HG03025 (cell line): ENCODE results near the gene TASP1.
"Not testable (repeated sequence)": the region's sequence is repeated elsewhere in the genome, so short reads cannot be mapped to it uniquely, and the experiment has no call there.

Experiments
- ATAC-seq: cut with Tn5 transposase; IDR thresholded peaks from one replicate; pipeline ENCODE4 v1.9.1; 2021; ENCODE audit warnings: mild to moderate bottlenecking, moderate library complexity; ENCODE audit not compliant: unreplicated experiment, low FRiP score

TASP1 gene

DNA sequence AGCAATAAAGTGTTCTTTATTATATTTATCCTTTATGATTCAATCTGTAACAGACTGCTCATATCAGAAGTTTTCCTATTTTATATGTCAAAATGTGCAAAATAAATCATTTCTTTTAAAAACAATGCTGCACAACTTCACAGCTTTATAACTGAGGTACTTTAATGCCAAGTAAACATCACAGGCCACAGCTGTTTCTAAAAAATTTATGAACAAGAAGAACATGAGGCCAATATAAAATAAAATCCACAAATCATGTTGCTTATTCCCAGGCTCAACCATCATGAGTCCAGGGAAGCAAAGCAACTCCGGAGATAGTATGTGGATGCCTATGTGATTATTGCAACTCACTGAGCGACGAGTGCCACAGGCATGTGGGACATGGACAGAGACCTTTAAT, 222.2 kb downstream of the TASP1 start:
- ATAC-seq: no peak

DNA sequence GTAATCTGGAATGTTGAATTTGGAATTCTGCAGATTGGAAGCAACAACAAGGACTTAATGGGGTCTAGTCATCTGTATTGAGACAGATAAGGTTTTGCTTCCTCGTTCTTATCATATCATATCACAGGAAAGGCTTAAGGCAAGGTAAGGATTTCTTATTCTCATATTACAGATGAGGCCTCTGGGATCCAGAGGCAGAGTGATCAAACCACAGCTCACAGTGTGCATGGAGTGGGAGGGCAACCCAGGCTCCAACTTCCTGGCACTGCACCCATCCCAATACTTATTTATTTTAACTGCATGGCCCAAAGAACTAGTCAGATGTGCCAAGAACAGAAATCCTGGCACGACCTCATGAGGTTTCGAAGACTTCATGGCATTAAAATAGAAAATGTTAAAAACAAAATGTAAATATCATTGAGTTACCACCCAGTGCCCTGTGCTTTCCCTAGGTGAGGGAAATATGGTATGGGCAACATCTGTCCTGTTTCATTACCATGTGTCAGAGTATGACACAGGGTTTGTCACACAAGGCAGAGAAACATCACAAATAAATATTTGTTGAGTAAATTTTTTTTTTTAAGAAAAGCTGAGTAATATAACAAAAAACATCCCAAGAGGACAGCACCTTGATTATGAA, 225.8 kb downstream of the TASP1 start:
- ATAC-seq: no peak

DNA sequence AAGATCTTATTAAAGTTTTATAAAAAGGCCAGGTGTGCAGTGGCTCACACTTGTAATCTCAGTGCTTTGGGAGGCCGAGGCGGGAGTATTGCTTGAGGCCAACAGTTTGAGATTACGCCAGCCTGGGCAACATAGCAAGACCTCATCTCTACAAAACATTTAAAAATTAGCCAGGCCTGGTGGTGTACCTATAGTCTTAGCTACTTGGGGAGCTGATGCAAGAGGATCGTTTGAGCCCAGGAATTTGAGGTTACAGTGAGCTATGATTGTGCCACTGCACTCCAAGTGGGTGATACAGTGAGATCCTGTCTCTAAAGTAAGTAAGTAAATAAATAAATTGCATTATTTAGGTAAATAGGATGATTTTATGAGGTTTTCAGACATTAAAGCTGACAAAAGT, 234.4 kb downstream of the TASP1 start:
- no peak for ATAC-seq

DNA sequence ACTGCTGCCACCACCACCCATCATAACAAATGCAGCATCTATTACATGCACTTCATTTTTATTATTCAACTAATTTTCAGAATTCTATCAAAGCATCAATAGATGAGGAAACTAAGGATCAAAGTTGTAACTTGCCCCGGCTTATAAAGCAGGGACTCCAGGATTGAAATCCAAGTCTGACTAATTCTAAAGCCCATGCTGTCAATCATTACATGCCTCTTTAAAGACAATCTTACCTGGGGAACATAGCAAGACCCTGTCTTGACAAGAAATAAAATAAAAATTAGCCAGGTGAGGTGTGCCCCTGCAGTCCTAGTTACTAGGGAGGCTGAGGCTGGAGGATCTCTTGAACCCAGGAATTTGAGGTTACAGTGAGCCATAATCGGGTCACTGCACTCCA, 235.3 kb downstream of the TASP1 start:
- no peak for ATAC-seq

DNA sequence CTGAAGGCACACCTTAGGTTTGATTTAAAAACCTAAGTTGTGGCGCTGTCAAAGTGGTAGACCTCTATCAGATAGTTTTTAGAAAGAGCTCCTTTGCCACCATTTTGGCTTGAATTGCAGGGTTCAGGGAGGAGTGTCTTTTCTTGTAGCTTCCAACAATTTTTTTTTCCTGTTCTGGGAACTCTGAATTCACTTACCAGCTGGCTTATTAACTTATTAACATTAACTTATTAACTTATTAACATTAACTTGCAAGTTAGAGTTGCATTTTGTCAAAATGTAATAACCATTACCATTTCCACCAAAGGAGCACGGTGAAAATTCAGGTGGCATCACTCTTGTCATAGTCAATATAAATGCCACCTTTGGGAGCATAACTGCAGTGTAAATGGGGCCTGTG, 235.7 kb downstream of the TASP1 start:
- no peak for ATAC-seq

DNA sequence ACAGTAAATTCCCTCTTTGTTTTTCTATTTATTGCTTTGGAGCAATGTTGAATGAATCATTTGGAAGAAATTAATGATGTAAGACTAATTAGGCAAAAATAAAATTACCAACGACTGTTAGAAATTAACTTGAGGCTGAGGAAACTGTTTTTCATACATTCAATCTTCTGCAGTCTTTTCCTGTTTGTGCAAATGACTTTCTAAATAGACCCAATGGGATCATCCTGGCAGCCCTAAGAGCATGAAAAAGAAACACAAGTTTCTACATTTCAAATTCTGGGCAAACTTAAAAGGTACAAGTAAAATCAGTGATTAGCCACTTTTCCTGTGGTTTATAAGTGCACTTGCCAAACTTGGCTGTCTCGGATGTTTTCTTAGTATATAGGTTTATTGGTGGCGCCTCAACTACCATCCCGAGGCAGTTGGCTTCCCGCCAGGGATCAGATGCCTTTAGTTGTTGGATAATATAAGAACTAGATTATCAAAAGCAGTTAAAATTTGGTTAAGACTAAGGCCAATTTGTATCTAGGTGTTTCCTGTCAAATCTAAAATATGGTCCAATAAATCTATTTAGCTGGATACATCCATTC, 236.5 kb downstream of the TASP1 start:
- no peak for ATAC-seq

DNA sequence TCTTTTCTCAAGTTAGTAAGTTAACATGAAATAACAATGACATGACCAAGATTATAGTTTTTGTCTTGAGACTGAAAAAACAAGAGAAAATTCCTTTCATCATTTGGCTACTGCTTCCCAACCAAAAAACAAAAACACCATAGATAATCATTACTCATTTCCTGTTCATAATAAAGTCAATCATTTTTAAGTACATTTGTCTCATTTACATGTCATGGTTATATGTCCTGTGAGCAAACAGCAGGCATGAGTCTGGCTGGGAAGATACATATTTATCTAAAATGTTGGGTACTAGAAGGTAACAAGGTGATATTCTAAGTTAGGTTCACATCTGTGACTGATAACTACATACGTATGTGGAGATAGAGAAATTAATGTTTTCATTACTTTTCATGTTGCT, 237.1 kb downstream of the TASP1 start:
- ATAC-seq: no peak

DNA sequence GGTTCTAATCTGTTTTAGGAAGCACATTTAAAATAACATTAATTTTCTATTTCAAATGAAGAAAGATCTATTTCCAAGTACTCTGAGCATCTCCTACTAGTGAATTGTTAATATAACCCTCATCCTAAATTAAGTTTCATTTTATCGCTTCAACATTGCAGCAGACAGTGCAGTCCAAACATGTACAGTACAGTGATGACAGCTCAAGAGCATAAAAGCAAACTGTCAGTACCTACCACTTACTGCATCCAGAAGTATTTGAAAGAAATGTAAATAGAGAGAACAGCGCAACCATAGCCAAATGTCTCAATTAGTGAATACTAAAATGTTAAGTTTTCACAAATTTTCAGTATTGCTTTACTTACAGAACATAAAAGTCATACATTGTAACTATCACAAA, 238.3 kb downstream of the TASP1 start:
- no peak for ATAC-seq

DNA sequence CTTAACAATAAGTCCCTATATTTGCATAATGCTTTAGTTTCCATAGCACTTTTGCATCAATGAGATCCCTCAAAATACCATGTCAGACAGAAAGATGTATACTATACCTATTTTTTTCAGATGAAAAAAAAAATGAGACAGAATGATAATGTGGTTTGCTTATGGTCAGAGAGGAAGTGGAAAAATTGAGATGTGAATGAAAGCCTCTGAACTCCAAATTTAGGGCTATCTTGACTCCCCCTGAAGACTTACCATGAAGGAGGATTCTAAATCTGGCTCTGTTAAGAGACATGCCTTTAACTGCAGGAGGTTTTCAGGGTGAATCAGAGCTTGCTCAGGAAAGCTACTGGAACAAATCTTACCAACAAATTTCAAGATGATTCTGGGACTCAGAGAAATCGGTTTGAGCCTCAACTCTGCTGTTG, 241.4 kb downstream of the TASP1 start:
- no peak for ATAC-seq

DNA sequence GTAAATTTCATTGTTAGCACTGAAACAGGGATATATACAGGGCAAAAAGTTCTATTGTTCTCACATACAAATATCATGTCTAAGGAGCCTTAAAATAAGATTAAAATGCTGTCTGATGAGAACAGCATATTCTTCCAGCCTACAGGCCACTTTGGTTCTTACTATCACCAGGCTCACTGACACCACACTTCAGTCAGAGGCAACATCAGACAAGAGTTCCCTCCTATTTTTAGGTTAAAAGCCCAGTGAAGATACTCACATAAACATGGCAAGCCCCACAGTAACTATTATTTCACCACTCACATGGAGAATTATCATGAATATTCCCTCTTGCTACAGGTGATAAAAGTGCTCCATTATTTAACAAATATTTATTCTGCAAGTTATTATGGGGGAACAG, 241.9 kb downstream of the TASP1 start:
- no peak for ATAC-seq

DNA sequence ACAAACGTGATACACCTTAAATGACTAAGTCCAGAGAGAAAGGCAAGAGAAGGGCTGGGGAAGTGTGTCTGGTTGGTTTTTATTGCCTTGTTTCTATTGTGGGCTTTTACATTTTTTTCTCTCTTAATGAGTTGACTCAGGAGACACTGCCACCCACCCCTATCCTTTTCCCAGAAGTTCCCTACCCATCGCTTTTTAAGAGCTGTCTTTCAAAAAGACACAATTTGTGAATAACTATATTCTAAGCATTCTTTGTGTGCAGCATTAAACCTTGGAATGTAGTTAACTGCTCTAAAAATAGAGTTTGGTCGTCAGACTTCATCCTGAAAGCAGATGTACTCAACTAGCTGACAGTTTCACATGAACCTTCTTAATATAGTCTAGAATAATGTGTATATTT, 242.7 kb downstream of the TASP1 start:
- ATAC-seq: no peak

DNA sequence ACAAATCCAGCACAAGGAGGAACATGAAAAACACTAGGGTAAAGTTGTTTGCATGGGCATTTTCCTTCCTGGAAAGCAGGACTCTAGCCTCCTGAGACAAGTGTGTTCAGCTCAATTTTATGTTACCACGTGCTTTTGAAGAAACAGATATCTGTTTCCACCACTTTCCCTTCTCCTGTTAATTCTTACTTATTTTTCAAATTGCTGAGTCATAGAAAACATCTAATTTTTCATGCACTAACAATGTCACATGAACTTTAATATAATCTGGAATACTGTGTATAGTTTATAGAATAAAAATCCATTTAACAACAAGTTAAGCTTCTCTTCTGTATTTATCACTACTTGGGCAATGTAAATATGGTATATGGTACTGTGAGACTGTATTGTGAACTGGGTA, 243.5 kb downstream of the TASP1 start:
- no peak for ATAC-seq

DNA sequence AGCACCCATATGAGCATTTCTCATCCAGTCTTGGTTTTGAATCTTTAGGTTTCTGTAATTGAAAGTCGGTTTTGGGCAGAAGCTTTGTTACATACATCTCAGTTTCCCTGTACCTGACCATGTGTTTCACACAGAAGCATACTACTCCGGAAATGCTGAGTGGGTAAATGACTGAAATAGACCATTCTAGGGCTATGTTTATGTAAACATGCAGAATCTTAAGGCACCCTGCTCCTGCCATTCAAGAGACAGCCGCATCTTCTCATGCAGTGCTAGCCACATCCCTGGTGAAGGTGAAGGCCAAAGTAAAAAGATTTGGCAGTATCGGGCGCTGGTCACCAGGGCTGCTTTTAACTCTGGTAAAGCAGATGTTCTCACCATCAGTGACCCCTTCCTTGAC, 246.3 kb downstream of the TASP1 start:
- ATAC-seq: no peak

DNA sequence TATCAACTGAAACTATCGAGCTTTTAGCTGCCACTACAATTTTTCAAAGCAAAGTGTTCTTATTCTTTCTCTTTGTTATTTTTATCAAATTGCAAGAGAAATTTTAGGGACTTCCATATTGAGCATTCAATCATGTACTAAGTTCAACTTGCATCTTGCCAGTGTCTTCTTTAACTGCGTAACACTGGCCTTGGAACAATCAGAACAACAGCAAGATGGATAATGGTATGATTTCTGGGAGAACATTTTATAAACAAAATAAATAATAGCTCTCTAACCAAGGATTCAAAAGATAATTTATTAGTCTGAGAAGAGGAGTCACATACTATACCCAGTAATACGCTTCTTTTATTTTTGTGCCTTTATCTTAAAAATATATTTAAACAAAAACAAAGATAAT, 249.6 kb downstream of the TASP1 start:
- ATAC-seq: no peak

DNA sequence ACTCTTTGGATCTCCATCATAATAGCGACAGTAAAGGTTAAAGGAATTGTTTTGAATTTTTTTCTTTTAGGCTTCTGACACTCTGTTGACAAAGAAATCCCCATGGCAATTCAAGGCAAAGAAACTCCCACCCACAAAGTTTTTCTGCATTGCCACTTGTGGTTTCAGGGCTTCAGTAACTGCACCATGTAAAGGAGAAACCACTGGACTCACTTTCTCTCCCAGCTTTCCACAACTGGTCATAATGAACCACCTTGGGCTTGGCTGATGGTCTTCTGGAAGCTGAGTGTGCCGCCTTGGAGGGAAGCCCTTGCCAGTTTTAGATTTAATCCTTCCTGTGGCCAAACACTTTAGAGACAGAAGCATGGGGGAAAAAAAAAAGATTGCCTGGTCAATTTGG, 254.6 kb downstream of the TASP1 start:
- no peak for ATAC-seq

DNA sequence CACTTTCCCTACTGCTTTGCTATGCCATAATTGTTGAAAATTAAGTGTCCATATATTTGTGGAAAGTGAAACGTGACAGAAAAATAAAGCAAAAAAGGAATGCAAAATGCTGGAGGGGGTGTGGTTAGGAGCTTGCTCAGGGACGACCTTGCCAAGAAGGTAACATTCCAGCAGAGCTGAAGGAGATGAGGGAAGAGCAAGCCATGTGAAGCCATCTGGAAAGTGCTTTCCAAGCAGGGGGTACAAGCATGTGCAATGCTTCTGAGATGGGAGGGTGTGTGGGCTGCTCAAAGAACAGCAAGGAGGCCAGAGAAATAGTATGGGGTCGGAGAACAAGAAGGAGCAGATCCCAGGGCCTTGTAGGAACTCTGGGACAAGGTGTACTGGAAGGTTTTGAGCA, 255.9 kb downstream of the TASP1 start:
- ATAC-seq: no peak

DNA sequence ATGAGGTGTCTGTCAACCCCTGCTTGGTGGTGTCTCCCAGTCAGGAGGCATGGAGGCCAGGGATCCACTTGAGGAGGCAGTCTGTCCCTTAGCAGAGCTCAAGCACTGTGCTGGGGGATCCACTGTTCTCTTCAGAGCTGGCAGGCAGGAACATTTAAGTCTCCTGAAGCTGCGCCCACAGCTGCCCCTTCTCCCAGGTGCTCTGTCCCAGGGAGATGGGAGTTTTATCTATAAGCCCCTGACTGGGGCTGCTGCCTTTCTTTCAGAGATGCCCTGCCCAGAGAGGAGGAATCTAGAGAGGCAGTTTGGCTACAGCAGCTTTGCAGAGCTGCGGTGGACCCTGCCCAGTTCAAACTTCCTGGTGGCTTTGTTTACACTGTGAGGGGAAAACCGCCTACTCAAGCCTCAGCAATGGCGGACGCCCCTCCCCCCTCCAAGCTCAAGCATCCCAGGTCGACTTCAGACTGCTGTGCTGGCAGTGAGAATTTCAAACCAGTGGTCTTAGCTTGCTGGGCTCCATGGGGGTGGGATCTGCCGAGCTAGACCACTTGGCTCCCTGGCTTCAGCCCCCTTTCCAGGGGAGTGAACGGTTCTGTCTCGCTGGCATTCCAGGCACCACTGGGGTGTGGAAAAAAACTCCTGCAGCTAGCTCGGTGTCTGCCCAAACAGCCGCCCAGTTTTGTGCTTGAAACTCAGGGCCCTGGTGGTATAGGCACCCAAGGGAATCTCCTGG, 258.1 kb downstream of the TASP1 start:
- not testable (repeated sequence) for ATAC-seq

DNA sequence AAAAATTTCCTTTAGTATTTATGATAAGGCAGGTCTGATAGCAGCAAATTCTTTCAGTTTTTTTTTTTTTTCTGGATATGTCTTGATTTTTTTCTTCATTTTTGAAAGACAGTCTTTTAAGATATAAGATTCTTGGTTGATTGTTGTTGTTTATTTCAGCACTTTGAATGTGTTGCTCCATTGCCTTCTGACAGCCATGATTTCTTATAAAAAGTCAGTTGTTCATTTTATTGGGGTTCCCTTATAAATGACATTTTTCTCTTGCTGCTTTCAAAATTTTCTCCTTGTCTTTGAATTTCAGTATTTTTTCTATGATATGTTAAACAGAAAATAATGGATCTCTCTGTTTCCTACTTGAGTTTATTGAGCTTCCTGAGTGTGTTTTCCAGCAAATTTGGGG, 265.3 kb downstream of the TASP1 start:
- no peak for ATAC-seq

DNA sequence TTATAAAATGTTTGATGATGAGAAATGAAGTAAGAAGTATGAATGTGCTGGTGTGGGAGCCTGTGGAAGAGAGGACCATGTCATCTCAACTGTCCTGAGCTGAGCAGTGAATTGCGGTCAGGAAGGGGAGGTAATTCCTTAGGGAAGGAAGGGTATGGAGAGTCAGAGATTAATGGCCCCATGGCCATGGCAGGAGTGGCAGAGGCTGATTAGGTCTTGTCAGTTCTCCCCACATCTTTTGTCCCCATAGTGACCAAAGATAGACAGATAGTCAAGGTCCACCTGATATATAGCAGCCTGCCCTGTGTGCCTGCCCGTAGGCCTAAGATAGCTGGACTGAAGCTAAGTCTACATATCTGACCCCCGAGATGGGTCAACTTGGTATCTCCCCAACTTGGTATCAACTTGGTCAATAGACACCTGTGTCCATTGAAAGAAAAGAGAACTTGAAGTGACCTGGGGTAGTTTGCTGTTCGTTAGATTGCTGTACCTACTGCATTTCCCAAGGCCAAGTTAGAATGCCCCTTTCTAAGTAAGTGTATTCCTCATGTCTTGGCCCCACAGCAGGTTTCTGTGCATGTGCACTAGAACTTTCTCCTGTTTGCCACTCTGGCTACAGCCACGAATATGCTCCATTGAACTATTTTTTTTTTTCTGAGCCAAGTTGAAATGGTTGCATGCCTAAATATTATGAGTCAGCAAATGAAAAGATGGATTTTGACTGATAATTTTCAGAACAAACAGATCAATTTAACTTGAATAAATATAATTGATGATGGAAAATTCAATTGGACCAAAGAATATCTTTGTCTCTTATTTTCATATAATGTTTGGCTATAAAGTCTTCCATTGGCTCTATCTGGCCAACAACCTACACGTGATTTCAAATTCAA, 274.2 kb downstream of the TASP1 start:
- no peak for ATAC-seq

DNA sequence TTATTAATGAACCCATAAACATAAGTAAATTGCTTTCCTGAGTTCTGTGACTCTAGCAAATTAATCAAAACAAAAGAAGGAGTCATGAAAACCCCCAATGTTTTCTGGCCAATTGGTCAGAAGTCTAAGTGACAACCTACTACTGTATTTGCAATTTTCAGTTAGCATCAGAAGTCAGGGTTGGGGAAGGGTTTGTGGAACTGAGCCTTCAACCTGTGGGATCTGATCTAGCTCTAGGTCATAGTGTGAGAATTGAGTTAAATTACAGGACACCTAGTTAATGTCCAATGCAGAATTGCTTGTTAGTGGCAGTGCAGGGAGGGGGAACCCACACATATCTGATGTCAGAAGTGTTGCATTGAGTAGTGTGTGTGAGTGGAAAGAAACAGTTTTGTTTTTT, 275.3 kb downstream of the TASP1 start:
- no peak for ATAC-seq

DNA sequence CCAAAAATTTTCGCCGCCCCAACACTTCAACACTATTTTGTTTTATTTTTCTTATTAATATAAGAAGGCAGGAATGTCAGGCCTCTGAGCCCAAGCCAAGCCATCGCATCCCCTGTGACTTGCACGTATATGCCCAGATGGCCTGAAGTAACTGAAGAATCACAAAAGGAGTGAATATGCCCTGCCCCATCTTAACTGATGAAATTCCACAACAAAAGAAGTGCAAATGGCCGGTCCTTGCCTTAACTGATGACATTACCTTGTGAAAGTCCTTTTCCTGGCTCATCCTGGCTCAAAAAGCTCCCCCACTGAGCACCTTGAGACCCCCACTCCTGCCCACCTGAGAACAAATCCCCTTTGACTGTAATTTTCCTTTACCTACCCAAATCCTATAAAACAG, 276.6 kb downstream of the TASP1 start:
- ATAC-seq: not testable (repeated sequence)
